Karpas-422 (cell line): ENCODE results near the gene GPR63. TPM values are rescaled to one million over a fixed set of nuclear protein-coding genes. Genes with fewer than 3 reads are reported as not detected.

Experiments used
- DNase-seq: peaks from one replicate; pipeline ENCODE4 v3.0.0-alpha.2; 2015
- H2AFZ ChIP-seq: fragments of 200-600 bp; sonication (generic); 2 replicates; pipeline ENCODE4 v1.6.1; 2014; ENCODE audit warnings: antibody characterized with exemption, low read length, mixed read lengths
- H3K27ac ChIP-seq: fragments of 200-600 bp; sonication (generic); 2 replicates; pipeline ENCODE4 v1.5.1; 2014; ENCODE audit warnings: mild to moderate bottlenecking, low read length, moderate library complexity
- H3K27me3 ChIP-seq: fragments of 200-600 bp; sonication (generic); 2 replicates; pipeline ENCODE4 v1.6.1; 2014; ENCODE audit warnings: low read length, mixed read lengths
- H3K36me3 ChIP-seq: fragments of 200-600 bp; sonication (generic); 2 replicates; pipeline ENCODE4 v1.6.1; 2014; ENCODE audit warnings: low read length, mixed read lengths; ENCODE audit not compliant: insufficient read depth
- H3K4me1 ChIP-seq: fragments of 200-600 bp; sonication (generic); 2 replicates; pipeline ENCODE4 v1.6.1; 2014; ENCODE audit warnings: mild to moderate bottlenecking, low read length, mixed read lengths
- H3K4me2 ChIP-seq: fragments of 200-600 bp; sonication (generic); 2 replicates; pipeline ENCODE4 v1.6.1; 2014; ENCODE audit warnings: low read length, low read depth, mild to moderate bottlenecking; ENCODE audit not compliant: poor library complexity, severe bottlenecking
- H3K4me3 ChIP-seq: fragments of 200-600 bp; sonication (generic); 2 replicates; pipeline ENCODE4 v1.5.1; 2014; ENCODE audit warnings: mild to moderate bottlenecking, antibody characterized with exemption, low read length, mixed read lengths
- H3K79me2 ChIP-seq: fragments of 200-600 bp; sonication (generic); 2 replicates; pipeline ENCODE4 v1.6.1; 2014; ENCODE audit warnings: mild to moderate bottlenecking, low read length, mixed read lengths
- H3K9ac ChIP-seq: fragments of 200-600 bp; sonication (generic); 2 replicates; pipeline ENCODE4 v1.6.0; 2014; ENCODE audit warnings: low read length
- H3K9me2 ChIP-seq: fragments of 200-600 bp; sonication (generic), shearing (Covaris generic); replicated peaks from 2 replicates; pipeline ENCODE4 v1.6.0; 2014; ENCODE audit warnings: mild to moderate bottlenecking, low read length, moderate library complexity; ENCODE audit not compliant: insufficient read depth
- H3K9me3 ChIP-seq: fragments of 300-700, 200-600 bp; sonication (generic); 2 replicates; pipeline ENCODE4 v1.6.1; 2014; ENCODE audit warnings: low read length, mixed read lengths
- H4K20me1 ChIP-seq: fragments of 200-600 bp; sonication (generic); 2 replicates; pipeline ENCODE4 v1.6.1; 2014; ENCODE audit warnings: mild to moderate bottlenecking, antibody characterized with exemption, low read length, low read depth; ENCODE audit not compliant: insufficient read depth
- total RNA-seq: library from RNA; depleted of rRNA; stranded (reverse); fragments of >200 nt; shearing (Covaris generic); gene quantifications from 2 replicates; pipeline ENCODE4 v1.2.3, GENCODE V29; 2014; ENCODE audit warnings: low replicate concordance

GPR63 gene
- total RNA-seq, 1 experiment from 2014 or later: not detected

GRCh38 chr6:96836631-96837080, 621 bp downstream of the GPR63 start:
- H3K27me3 ChIP-seq: no peaks in the 10 kb centered on the region
- no peak overlapping the region for H3K27ac ChIP-seq
- no peaks in the 10 kb centered on the region for H3K9me3 ChIP-seq
- no peak overlapping the region for H2AFZ ChIP-seq
- no peak overlapping the region for H3K4me2 ChIP-seq
- H4K20me1 ChIP-seq: no peaks in the 10 kb centered on the region
- H3K9ac ChIP-seq: no peak overlapping the region
- H3K4me3 ChIP-seq: no peak overlapping the region
- no peaks in the 10 kb centered on the region for H3K36me3 ChIP-seq
- H3K4me1 ChIP-seq: no peaks in the 10 kb centered on the region
- DNase-seq: no peak
- no peaks in the 10 kb centered on the region for H3K9me2 ChIP-seq
- no peaks in the 10 kb centered on the region for H3K79me2 ChIP-seq

- no peak overlapping the region for H3K4me2 ChIP-seq
- no peaks in the 10 kb centered on the region for H3K9me2 ChIP-seq
- no peaks in the 10 kb centered on the region for H3K4me1 ChIP-seq
- H2AFZ ChIP-seq: no peak overlapping the region
- no peaks in the 10 kb centered on the region for H3K36me3 ChIP-seq
- H3K79me2 ChIP-seq: no peaks in the 10 kb centered on the region
- H3K27ac ChIP-seq: no peak overlapping the region
- H3K27me3 ChIP-seq: no peaks in the 10 kb centered on the region
- H3K9me3 ChIP-seq: no peaks in the 10 kb centered on the region
- H3K4me3 ChIP-seq: no peak overlapping the region
- H3K9ac ChIP-seq: no peak overlapping the region
- no peak for DNase-seq
- no peaks in the 10 kb centered on the region for H4K20me1 ChIP-seq
Observed at GRCh38 chr6:96834070-96834469, 3.2 kb downstream of the GPR63 start.

GRCh38 chr6:96832780-96833179, 4.5 kb downstream of the GPR63 start:
- no peak overlapping the region for H3K4me3 ChIP-seq
- H4K20me1 ChIP-seq: no peaks in the 10 kb centered on the region
- H3K9me3 ChIP-seq: no peaks in the 10 kb centered on the region
- no peaks in the 10 kb centered on the region for H3K4me1 ChIP-seq
- no peak overlapping the region for H3K9ac ChIP-seq
- peak; percentile 2 for DNase-seq
- H2AFZ ChIP-seq: no peak overlapping the region
- H3K27ac ChIP-seq: no peak overlapping the region
- no peaks in the 10 kb centered on the region for H3K27me3 ChIP-seq
- no peaks in the 10 kb centered on the region for H3K36me3 ChIP-seq
- no peaks in the 10 kb centered on the region for H3K9me2 ChIP-seq
- no peak overlapping the region for H3K4me2 ChIP-seq
- no peaks in the 10 kb centered on the region for H3K79me2 ChIP-seq

- Histone ChIP-seq H2AFZ (no peak overlapping the region), H4K20me1 (no peaks in the 10 kb centered on the region), H3K9ac (no peak overlapping the region), H3K9me3 (no peaks in the 10 kb centered on the region), H3K4me2 (no peak overlapping the region), H3K36me3 (no peaks in the 10 kb centered on the region), H3K27ac (no peak overlapping the region), H3K4me3 (no peak overlapping the region), H3K79me2 (no peaks in the 10 kb centered on the region), H3K4me1 (no peaks in the 10 kb centered on the region), H3K9me2 (no peaks in the 10 kb centered on the region), H3K27me3 (no peaks in the 10 kb centered on the region)
- DNase-seq: no peak
Observed at GRCh38 chr6:96826865-96827264, 10.4 kb downstream of the GPR63 start.

- Histone ChIP-seq H3K36me3 (no peaks in the 10 kb centered on the region), H3K79me2 (no peaks in the 10 kb centered on the region), H3K4me2 (no peak overlapping the region), H3K4me3 (no peak overlapping the region), H3K27me3 (no peaks in the 10 kb centered on the region), H4K20me1 (no peaks in the 10 kb centered on the region), H3K9me3 (no peaks in the 10 kb centered on the region), H2AFZ (no peak overlapping the region), H3K27ac (no peak overlapping the region), H3K4me1 (peaks cover 2% of the 10 kb centered on the region), H3K9me2 (no peaks in the 10 kb centered on the region), H3K9ac (no peak overlapping the region)
- DNase-seq: no peak
Observed at GRCh38 chr6:96823743-96824142, 13.5 kb downstream of the GPR63 start.

GRCh38 chr6:96821034-96821433, 16.2 kb downstream of the GPR63 start:
- H2AFZ ChIP-seq: no peak overlapping the region
- peaks cover 2% of the 10 kb centered on the region for H3K4me1 ChIP-seq
- no peak overlapping the region for H3K4me2 ChIP-seq
- no peak overlapping the region for H3K9ac ChIP-seq
- H3K79me2 ChIP-seq: no peaks in the 10 kb centered on the region
- H3K9me3 ChIP-seq: no peaks in the 10 kb centered on the region
- H3K4me3 ChIP-seq: no peak overlapping the region
- no peaks in the 10 kb centered on the region for H4K20me1 ChIP-seq
- H3K27ac ChIP-seq: no peak overlapping the region
- H3K36me3 ChIP-seq: no peaks in the 10 kb centered on the region
- DNase-seq: no peak
- no peaks in the 10 kb centered on the region for H3K27me3 ChIP-seq
- no peaks in the 10 kb centered on the region for H3K9me2 ChIP-seq

GRCh38 chr6:96816301-96816817, 20.9 kb downstream of the GPR63 start:
- H3K4me2 ChIP-seq: no peak overlapping the region
- no peak overlapping the region for H3K27ac ChIP-seq
- no peak overlapping the region for H3K9ac ChIP-seq
- no peaks in the 10 kb centered on the region for H3K9me3 ChIP-seq
- no peak for DNase-seq
- H3K9me2 ChIP-seq: no peaks in the 10 kb centered on the region
- H3K27me3 ChIP-seq: no peaks in the 10 kb centered on the region
- H3K4me1 ChIP-seq: peaks cover 2% of the 10 kb centered on the region
- no peaks in the 10 kb centered on the region for H3K36me3 ChIP-seq
- H2AFZ ChIP-seq: no peak overlapping the region
- no peaks in the 10 kb centered on the region for H4K20me1 ChIP-seq
- no peaks in the 10 kb centered on the region for H3K79me2 ChIP-seq
- no peak overlapping the region for H3K4me3 ChIP-seq

GRCh38 chr6:96814625-96815024, 22.7 kb downstream of the GPR63 start:
- no peaks in the 10 kb centered on the region for H3K79me2 ChIP-seq
- H2AFZ ChIP-seq: no peak overlapping the region
- no peak for DNase-seq
- H3K27ac ChIP-seq: no peak overlapping the region
- H3K4me3 ChIP-seq: no peak overlapping the region
- H3K4me2 ChIP-seq: no peak overlapping the region
- no peaks in the 10 kb centered on the region for H3K36me3 ChIP-seq
- no peak overlapping the region for H3K9ac ChIP-seq
- H3K4me1 ChIP-seq: no peaks in the 10 kb centered on the region
- H3K9me3 ChIP-seq: no peaks in the 10 kb centered on the region
- H3K27me3 ChIP-seq: no peaks in the 10 kb centered on the region
- H3K9me2 ChIP-seq: no peaks in the 10 kb centered on the region
- H4K20me1 ChIP-seq: no peaks in the 10 kb centered on the region
